Measurements from ENCODE around the gene SPATA9. TPM values are rescaled to one million over a fixed set of nuclear protein-coding genes. Genes with fewer than 3 reads are reported as not detected.
A peak's percentile ranks its signal among the peaks of the same experiment; 100 is the strongest.

The SPATA9 gene
- total and polyA plus RNA-seq, 9 of the 15 experiments (the other 6 are each of a cell fraction or from before 2014, with no cell fraction given) = 0.16 to 5.5 (median 0.39) TPM; not detected in 3

DNA sequence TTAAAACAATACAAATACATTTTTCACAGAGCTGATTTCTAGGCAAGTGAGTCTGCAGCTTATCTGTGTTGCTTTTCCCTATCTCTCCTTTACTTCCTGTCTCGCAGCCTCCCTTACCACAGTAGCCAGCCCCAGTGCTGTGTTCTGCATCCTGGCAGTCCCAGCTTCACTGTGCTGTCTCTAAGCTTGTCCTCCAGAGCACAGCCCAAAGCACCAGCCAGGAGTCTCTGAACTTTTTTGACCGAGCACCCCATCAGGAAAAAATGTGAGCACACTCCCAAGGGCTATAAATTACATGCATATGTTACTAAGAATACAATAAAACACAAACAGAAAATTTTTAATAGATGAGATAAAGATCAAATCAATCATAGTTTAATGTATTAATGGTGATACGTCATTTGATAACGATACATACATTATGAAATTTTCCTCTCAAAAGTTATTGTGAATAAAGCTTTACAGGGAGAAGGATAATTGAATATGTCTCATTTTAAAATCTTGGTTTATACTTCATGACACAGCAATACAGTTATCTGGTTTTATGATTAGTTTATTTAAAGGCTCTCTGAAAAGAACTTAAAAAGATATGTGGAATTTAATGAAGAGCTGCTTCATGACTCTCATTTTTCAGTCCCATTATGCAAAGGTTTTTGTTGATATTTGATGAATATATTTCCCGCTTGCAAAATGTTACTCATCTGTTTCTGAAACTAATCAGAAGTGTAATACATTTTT lies 41.0 kb upstream of the SPATA9 start (continued):
- TF ChIP-seq, protein P1, sequence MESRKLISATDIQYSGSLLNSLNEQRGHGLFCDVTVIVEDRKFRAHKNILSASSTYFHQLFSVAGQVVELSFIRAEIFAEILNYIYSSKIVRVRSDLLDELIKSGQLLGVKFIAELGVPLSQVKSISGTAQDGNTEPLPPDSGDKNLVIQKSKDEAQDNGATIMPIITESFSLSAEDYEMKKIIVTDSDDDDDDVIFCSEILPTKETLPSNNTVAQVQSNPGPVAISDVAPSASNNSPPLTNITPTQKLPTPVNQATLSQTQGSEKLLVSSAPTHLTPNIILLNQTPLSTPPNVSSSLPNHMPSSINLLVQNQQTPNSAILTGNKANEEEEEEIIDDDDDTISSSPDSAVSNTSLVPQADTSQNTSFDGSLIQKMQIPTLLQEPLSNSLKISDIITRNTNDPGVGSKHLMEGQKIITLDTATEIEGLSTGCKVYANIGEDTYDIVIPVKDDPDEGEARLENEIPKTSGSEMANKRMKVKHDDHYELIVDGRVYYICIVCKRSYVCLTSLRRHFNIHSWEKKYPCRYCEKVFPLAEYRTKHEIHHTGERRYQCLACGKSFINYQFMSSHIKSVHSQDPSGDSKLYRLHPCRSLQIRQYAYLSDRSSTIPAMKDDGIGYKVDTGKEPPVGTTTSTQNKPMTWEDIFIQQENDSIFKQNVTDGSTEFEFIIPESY (CRISPR knock-in tag; IDR thresholded peaks at IDR 0.05) = no peak
- TF ChIP-seq, protein P2, sequence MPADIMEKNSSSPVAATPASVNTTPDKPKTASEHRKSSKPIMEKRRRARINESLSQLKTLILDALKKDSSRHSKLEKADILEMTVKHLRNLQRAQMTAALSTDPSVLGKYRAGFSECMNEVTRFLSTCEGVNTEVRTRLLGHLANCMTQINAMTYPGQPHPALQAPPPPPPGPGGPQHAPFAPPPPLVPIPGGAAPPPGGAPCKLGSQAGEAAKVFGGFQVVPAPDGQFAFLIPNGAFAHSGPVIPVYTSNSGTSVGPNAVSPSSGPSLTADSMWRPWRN (IDR thresholded peaks at IDR 0.05; ENCODE audit: low read depth) = peak; percentile 65; the same call in 1 of the 2 replicates
- TF ChIP-seq MCM7 (IDR thresholded peaks at IDR 0.05) = no peak
- TF ChIP-seq, protein P3, sequence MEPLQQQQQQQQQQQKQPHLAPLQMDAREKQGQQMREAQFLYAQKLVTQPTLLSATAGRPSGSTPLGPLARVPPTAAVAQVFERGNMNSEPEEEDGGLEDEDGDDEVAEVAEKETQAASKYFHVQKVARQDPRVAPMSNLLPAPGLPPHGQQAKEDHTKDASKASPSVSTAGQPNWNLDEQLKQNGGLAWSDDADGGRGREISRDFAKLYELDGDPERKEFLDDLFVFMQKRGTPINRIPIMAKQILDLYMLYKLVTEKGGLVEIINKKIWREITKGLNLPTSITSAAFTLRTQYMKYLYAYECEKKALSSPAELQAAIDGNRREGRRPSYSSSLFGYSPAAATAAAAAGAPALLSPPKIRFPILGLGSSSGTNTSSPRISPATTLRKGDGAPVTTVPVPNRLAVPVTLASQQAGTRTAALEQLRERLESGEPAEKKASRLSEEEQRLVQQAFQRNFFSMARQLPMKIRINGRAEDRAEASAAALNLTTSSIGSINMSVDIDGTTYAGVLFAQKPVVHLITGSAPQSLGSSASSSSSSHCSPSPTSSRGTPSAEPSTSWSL (CRISPR knock-in tag; IDR thresholded peaks at IDR 0.05; ENCODE audit: borderline replicate concordance) = no peak
- no peak for TF ChIP-seq NCOA1 (IDR thresholded peaks at IDR 0.05; ENCODE audit: low read depth)
- peak; percentile 53 to 60; a peak in 1 of 4 replicates for TF ChIP-seq TBL1XR1 (IDR thresholded peaks at IDR 0.05; ENCODE audit: low read length in 2 of 2)
- TF ChIP-seq, protein P4, sequence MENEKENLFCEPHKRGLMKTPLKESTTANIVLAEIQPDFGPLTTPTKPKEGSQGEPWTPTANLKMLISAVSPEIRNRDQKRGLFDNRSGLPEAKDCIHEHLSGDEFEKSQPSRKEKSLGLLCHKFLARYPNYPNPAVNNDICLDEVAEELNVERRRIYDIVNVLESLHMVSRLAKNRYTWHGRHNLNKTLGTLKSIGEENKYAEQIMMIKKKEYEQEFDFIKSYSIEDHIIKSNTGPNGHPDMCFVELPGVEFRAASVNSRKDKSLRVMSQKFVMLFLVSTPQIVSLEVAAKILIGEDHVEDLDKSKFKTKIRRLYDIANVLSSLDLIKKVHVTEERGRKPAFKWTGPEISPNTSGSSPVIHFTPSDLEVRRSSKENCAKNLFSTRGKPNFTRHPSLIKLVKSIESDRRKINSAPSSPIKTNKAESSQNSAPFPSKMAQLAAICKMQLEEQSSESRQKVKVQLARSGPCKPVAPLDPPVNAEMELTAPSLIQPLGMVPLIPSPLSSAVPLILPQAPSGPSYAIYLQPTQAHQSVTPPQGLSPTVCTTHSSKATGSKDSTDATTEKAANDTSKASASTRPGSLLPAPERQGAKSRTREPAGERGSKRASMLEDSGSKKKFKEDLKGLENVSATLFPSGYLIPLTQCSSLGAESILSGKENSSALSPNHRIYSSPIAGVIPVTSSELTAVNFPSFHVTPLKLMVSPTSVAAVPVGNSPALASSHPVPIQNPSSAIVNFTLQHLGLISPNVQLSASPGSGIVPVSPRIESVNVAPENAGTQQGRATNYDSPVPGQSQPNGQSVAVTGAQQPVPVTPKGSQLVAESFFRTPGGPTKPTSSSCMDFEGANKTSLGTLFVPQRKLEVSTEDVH (IDR thresholded peaks at IDR 0.05; ENCODE audit: low read depth, partially characterized antibody) = no peak
- TF ChIP-seq NR4A1 (CRISPR knock-in tag; IDR thresholded peaks at IDR 0.05) = no peak
- TF ChIP-seq NR4A1 (tag; IDR thresholded peaks at IDR 0.05) = no peak
- TF ChIP-seq PYGO2 (tag; IDR thresholded peaks at IDR 0.05) = no peak
- TF ChIP-seq, protein P5, sequence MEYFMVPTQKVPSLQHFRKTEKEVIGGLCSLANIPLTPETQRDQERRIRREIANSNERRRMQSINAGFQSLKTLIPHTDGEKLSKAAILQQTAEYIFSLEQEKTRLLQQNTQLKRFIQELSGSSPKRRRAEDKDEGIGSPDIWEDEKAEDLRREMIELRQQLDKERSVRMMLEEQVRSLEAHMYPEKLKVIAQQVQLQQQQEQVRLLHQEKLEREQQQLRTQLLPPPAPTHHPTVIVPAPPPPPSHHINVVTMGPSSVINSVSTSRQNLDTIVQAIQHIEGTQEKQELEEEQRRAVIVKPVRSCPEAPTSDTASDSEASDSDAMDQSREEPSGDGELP (CRISPR knock-in tag; IDR thresholded peaks at IDR 0.05; ENCODE audit: borderline replicate concordance) = no peak
- TF ChIP-seq PCBP2 (IDR thresholded peaks at IDR 0.05; ENCODE audit: low read depth, low read length, poor library complexity, severe bottlenecking) = no peak
- 0 out of 2 replicates have a peak, but pooled peaks have one; percentile 15 for TF ChIP-seq HLTF (IDR thresholded peaks at IDR 0.05)
- TF ChIP-seq, protein P6, sequence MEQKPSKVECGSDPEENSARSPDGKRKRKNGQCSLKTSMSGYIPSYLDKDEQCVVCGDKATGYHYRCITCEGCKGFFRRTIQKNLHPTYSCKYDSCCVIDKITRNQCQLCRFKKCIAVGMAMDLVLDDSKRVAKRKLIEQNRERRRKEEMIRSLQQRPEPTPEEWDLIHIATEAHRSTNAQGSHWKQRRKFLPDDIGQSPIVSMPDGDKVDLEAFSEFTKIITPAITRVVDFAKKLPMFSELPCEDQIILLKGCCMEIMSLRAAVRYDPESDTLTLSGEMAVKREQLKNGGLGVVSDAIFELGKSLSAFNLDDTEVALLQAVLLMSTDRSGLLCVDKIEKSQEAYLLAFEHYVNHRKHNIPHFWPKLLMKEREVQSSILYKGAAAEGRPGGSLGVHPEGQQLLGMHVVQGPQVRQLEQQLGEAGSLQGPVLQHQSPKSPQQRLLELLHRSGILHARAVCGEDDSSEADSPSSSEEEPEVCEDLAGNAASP (IDR thresholded peaks at IDR 0.05) = no peak
- TF ChIP-seq MAFF (IDR thresholded peaks at IDR 0.05; ENCODE audit: low read length) = peak; percentile 21; the same call in 1 of the 2 replicates
